ENCODE results near the gene FGF9. TPM values are rescaled to one million over a fixed set of nuclear protein-coding genes. Genes with fewer than 3 reads are reported as not detected.

FGF9 gene
- total and polyA plus RNA-seq, 10 of the 15 experiments (the other 5 are each of a cell fraction or from before 2014, with no cell fraction given) = 0.05 to 1.5 (median 0.83) TPM

DNA sequence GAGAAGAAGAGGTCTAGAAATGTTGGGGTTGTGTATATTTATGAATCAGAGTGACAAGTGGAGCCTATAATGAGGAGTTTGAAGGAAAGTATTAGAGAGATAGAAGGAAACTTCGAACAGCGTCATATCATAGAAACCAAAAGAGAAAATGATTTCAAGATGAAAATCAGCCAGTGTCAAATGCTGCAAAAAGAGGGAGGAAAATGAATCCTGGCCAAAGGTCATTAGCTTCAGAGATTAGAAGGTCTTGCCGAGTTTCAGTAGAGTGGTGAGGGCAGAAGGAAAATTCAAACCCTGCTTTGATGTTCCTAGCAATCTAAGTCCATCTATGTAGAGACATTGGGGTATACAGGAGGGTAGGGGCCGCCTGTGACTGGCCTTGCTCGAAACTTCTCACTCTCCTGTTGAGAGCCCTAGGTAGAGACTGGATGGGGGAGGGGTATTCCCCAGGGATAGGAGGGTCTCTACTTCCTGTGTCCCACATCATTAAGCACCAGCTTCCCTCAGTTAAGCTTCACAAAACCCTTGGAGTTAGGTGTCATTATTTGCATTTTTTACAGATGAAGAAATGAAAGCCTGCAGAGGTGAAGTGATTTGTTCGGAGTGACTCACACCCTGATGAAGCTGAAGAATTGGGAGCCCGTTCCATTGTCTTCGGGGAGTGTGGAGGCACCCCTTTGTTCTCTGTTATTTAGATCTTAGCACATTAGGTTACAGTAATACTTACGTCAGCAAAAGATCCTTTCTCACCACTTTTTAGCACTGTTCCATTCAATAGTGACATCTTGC lies 62.8 kb downstream of the FGF9 start (continued):
- no peak for TF ChIP-seq CHD1 (IDR thresholded peaks at IDR 0.05; ENCODE audit: low read depth, low read length)

GRCh38 chr13:21734961-21735360 lies 64.1 kb downstream of the FGF9 start:
- Histone ChIP-seq H3K79me2 (ENCODE audit: control insufficient read depth, insufficient read depth, low read length) (no peaks in the 10 kb centered on the region), H3K27ac (ENCODE audit: control insufficient read depth, insufficient read depth) (no peak overlapping the region), H3K27me3 (replicated peaks in 1 of 2; ENCODE audit: control insufficient read depth in 2 of 2, insufficient read depth in 2 of 2, low read length in 1 of 2) (no peaks in the 10 kb centered on the region), H3K9ac (ENCODE audit: control insufficient read depth, insufficient read depth, low read length) (no peak overlapping the region), H3K36me3 (ENCODE audit: control insufficient read depth in 2 of 2, insufficient read depth in 2 of 2, low read length in 1 of 2) (no peaks in the 10 kb centered on the region), H3K4me1 (ENCODE audit: control insufficient read depth, insufficient read depth, low read length) (no peaks in the 10 kb centered on the region), H3K9me3 (replicated peaks; ENCODE audit: control insufficient read depth, insufficient read depth, low read length) (no peaks in the 10 kb centered on the region), H3K4me2 (ENCODE audit: control insufficient read depth, insufficient read depth) (no peak overlapping the region), H3K4me3 (no peak overlapping the region), H2AFZ (ENCODE audit: control insufficient read depth, low read depth, low read length) (no peak overlapping the region), H4K20me1 (ENCODE audit: control insufficient read depth, insufficient read depth) (no peaks in the 10 kb centered on the region)
- intact Hi-C loops (cut with micrococcal nuclease; ENCODE audit: unreplicated experiment) (no loop called here), in situ Hi-C loops (cut with MboI) (no loop called here)
- ATAC-seq (no peak), FAIRE-seq (no peak), DNase-seq (ENCODE audit: low read depth, low spot score) (no peak)
- BruUV-seq (replicated peaks) = no TSS peak
- POLR2A ChIA-PET = interaction anchor here (0.7 kb wide), 1 partner anchor 373 kb away, joined by 4 read pairs; no protein-coding TSS in a partner anchor
- RAD21 ChIA-PET (ENCODE audit: unreplicated experiment) = no interaction called here
- WGBS (ENCODE audit: insufficient coverage, insufficient replicate concordance, low lambda C conversion rate, missing lambda C conversion rate) = 58% methylated on average over 5 of the region's 7 CpGs
- SMC1A ChIA-PET (ENCODE audit: uncharacterized antibody, unreplicated experiment) = no interaction called here
- CTCF ChIA-PET = interaction anchor here (0.6 kb wide), 1 partner anchor 15 kb away, joined by 3 read pairs; no protein-coding TSS in a partner anchor
- TF ChIP-seq RBBP5 (conservative IDR thresholded peaks at IDR 0.05) = no peak
- no peak for TF ChIP-seq POU2F2 (IDR thresholded peaks at IDR 0.05; ENCODE audit: borderline replicate concordance, low read depth, low read length)
- TF ChIP-seq ZBED1 (IDR thresholded peaks at IDR 0.05; ENCODE audit: borderline replicate concordance) = no peak
- TF ChIP-seq ETV6 (conservative IDR thresholded peaks at IDR 0.05 in 1 of 2, IDR thresholded peaks at IDR 0.05 in 1 of 2; ENCODE audit: borderline replicate concordance in 1 of 2, low read depth in 1 of 2) = no peak
- no peak for TF ChIP-seq NFIC (IDR thresholded peaks at IDR 0.05; ENCODE audit: low read depth, low read length)
- no peak for TF ChIP-seq RB1 (IDR thresholded peaks at IDR 0.05; ENCODE audit: borderline replicate concordance)
- no peak for TF ChIP-seq NRF1 (conservative IDR thresholded peaks at IDR 0.05; ENCODE audit: low read depth, low read length)
- TF ChIP-seq, protein P1, sequence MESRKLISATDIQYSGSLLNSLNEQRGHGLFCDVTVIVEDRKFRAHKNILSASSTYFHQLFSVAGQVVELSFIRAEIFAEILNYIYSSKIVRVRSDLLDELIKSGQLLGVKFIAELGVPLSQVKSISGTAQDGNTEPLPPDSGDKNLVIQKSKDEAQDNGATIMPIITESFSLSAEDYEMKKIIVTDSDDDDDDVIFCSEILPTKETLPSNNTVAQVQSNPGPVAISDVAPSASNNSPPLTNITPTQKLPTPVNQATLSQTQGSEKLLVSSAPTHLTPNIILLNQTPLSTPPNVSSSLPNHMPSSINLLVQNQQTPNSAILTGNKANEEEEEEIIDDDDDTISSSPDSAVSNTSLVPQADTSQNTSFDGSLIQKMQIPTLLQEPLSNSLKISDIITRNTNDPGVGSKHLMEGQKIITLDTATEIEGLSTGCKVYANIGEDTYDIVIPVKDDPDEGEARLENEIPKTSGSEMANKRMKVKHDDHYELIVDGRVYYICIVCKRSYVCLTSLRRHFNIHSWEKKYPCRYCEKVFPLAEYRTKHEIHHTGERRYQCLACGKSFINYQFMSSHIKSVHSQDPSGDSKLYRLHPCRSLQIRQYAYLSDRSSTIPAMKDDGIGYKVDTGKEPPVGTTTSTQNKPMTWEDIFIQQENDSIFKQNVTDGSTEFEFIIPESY (IDR thresholded peaks at IDR 0.05) = no peak
- TF ChIP-seq EED (IDR thresholded peaks at IDR 0.05; ENCODE audit: low read depth) = no peak
- TF ChIP-seq, protein P2, sequence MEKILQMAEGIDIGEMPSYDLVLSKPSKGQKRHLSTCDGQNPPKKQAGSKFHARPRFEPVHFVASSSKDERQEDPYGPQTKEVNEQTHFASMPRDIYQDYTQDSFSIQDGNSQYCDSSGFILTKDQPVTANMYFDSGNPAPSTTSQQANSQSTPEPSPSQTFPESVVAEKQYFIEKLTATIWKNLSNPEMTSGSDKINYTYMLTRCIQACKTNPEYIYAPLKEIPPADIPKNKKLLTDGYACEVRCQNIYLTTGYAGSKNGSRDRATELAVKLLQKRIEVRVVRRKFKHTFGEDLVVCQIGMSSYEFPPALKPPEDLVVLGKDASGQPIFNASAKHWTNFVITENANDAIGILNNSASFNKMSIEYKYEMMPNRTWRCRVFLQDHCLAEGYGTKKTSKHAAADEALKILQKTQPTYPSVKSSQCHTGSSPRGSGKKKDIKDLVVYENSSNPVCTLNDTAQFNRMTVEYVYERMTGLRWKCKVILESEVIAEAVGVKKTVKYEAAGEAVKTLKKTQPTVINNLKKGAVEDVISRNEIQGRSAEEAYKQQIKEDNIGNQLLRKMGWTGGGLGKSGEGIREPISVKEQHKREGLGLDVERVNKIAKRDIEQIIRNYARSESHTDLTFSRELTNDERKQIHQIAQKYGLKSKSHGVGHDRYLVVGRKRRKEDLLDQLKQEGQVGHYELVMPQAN (conservative IDR thresholded peaks at IDR 0.05) = no peak
- no peak for TF ChIP-seq JUND (IDR thresholded peaks at IDR 0.05; ENCODE audit: low read depth, low read length)
- TF ChIP-seq EGR1 (IDR thresholded peaks at IDR 0.05; ENCODE audit: borderline replicate concordance in 1 of 2, low read depth in 2 of 2, low read length in 2 of 2) = no peak
- no peak for TF ChIP-seq ZZZ3 (IDR thresholded peaks at IDR 0.05; ENCODE audit: control insufficient read depth, insufficient read length, low read depth)
- no peak for TF ChIP-seq SMC3 (IDR thresholded peaks at IDR 0.05; ENCODE audit: borderline replicate concordance, low read length)
- TF ChIP-seq PKNOX1 (IDR thresholded peaks at IDR 0.05) = no peak
- no peak for TF ChIP-seq MYB (IDR thresholded peaks at IDR 0.05; ENCODE audit: borderline replicate concordance, low read depth, low read length)

All from GM12878 (cell line).